OCI-LY7 (cell line): ENCODE results near the gene RAPH1.

Experiments
- EZH2phosphoT487 ChIP-seq: fragments of 200-600 bp; sonication (generic); IDR thresholded peaks from 2 replicates; pipeline ENCODE4 v1.6.1; 2018; ENCODE audit warnings: low read depth, borderline replicate concordance, mild to moderate bottlenecking, mixed run types, antibody characterized with exemption, low read length, moderate library complexity, mixed read lengths
- TF ChIP-seq, protein P1 (sequence below): fragments of 200-600 bp; sonication (generic); conservative IDR thresholded peaks from 2 replicates; pipeline ENCODE4 v1.5.1; 2014; ENCODE audit warnings: mild to moderate bottlenecking, antibody characterized with exemption, low read length, moderate library complexity, mixed read lengths

DNA sequence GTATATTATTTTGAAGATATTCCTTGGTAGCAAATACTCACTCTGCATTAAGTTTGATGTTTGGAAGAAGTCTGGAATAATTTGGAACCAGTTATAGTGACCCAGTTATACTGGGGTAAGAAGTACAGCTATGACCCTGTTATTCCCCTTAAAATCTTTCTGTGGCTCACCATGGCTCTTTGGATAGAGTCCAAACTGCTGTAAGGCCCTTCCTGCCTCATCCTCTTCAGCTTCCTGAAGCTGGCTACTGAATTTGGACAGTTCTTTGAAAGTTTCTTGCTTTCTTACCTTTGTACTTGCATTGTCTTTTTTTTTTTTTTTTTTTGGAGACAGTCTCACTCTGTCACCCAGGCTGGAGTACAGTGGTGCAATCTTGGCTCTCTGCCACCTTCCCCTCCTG lies 121.3 kb downstream of the RAPH1 start:
- TF ChIP-seq, protein P1, sequence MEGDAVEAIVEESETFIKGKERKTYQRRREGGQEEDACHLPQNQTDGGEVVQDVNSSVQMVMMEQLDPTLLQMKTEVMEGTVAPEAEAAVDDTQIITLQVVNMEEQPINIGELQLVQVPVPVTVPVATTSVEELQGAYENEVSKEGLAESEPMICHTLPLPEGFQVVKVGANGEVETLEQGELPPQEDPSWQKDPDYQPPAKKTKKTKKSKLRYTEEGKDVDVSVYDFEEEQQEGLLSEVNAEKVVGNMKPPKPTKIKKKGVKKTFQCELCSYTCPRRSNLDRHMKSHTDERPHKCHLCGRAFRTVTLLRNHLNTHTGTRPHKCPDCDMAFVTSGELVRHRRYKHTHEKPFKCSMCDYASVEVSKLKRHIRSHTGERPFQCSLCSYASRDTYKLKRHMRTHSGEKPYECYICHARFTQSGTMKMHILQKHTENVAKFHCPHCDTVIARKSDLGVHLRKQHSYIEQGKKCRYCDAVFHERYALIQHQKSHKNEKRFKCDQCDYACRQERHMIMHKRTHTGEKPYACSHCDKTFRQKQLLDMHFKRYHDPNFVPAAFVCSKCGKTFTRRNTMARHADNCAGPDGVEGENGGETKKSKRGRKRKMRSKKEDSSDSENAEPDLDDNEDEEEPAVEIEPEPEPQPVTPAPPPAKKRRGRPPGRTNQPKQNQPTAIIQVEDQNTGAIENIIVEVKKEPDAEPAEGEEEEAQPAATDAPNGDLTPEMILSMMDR = no peak
- no peak for TF ChIP-seq EZH2phosphoT487
